Measurements from ENCODE around the gene ASRGL1. TPM values are rescaled to one million over a fixed set of nuclear protein-coding genes. Genes with fewer than 3 reads are reported as not detected.
A peak's percentile ranks its signal among the peaks of the same experiment; 100 is the strongest.
"Not testable (repeated sequence)": the region's sequence is repeated elsewhere in the genome, so short reads cannot be mapped to it uniquely, and the experiment has no call there.

The ASRGL1 gene
- polyA plus RNA-seq, 1 experiment = 0.61 TPM

DNA sequence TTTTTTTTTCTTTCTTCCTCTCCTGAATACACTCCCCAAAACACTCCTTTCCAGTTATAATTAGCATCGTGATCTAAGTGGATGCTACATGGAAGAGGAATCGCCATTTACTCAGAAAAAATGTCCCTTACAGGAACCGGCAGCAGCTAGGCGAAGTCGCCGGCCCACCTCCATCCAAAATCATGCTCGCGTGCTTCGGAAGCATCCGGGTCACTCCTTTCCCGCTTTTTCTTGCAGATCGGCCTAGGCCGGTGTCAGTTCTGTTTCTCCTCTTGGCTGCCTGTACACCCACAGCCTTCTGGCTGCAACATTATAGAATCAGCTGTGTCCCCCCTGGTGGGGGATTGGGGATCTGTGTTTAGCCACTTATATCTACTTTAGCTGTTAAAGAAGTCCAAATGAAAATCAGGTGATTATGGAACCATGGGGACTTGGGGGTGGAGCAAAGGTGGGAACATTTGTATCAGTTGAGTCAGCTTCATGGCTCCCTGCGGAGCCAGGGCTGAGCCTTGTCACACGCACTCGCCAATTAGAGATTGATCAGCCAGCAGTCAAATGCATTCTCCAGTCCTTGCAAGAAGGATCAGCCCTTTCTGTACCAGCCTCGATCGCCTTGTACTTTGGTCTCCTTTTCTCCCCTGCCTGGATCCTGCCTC, 36.3 kb downstream of the ASRGL1 start:
- TF ChIP-seq, protein P1, sequence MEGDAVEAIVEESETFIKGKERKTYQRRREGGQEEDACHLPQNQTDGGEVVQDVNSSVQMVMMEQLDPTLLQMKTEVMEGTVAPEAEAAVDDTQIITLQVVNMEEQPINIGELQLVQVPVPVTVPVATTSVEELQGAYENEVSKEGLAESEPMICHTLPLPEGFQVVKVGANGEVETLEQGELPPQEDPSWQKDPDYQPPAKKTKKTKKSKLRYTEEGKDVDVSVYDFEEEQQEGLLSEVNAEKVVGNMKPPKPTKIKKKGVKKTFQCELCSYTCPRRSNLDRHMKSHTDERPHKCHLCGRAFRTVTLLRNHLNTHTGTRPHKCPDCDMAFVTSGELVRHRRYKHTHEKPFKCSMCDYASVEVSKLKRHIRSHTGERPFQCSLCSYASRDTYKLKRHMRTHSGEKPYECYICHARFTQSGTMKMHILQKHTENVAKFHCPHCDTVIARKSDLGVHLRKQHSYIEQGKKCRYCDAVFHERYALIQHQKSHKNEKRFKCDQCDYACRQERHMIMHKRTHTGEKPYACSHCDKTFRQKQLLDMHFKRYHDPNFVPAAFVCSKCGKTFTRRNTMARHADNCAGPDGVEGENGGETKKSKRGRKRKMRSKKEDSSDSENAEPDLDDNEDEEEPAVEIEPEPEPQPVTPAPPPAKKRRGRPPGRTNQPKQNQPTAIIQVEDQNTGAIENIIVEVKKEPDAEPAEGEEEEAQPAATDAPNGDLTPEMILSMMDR (IDR thresholded peaks at IDR 0.05; ENCODE audit: low read depth, low read length) = no peak
- no peak overlapping the region for H3K4me3 ChIP-seq (ENCODE audit: low read depth, low read length)
- CTCF ChIA-PET = interaction anchor here (0.7 kb wide), 1 partner anchor 157 kb away, joined by 3 read pairs; no protein-coding TSS in a partner anchor
- H3K27me3 ChIP-seq (ENCODE audit: control insufficient read depth, insufficient read depth, low read length) = peaks cover 3% of the 10 kb centered on the region
- no peak overlapping the region for H3K27ac ChIP-seq (ENCODE audit: low read depth, low read length)
- POLR2A ChIA-PET = no interaction called here
- peaks cover 3% of the 10 kb centered on the region; the same call in 1 of the 2 replicates for H3K9me3 ChIP-seq (ENCODE audit: control insufficient read depth, insufficient read depth, low read length)
- no peak for DNase-seq (ENCODE audit: low read depth, low spot score)

DNA sequence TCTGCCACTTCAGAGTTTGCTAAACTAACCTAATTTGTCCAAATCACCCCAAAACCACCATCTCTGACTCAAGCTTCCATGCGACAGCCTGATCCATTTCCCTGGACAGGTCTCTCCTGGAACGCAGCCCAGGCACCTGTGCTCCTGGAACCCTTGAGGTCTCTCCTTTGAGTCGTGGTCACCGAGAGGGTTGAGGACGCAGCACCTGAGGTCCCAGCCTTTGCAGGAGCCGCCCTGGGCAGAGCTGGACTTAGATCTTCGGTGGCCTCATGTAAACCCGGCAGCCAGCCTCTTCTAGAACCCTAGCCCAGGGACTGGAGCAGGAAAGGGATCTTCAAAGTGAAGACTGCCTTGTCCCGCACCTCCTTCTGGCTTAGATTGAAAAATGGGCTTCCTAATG, 37.6 kb downstream of the ASRGL1 start:
- CTCF ChIA-PET = no interaction called here
- H3K27ac ChIP-seq (ENCODE audit: low read depth, low read length) = no peak overlapping the region
- TF ChIP-seq, protein P1 (IDR thresholded peaks at IDR 0.05; ENCODE audit: low read depth, low read length) = no peak
- no peak overlapping the region for H3K4me3 ChIP-seq (ENCODE audit: low read depth, low read length)
- DNase-seq (ENCODE audit: low read depth, low spot score) = no peak
- H3K9me3 ChIP-seq (ENCODE audit: control insufficient read depth, insufficient read depth, low read length) = no peaks in the 10 kb centered on the region
- peaks cover 3% of the 10 kb centered on the region for H3K27me3 ChIP-seq (ENCODE audit: control insufficient read depth, insufficient read depth, low read length)
- POLR2A ChIA-PET = interaction anchor here (0.6 kb wide), 1 partner anchor 1920 kb away, joined by 8 read pairs; no protein-coding TSS in a partner anchor

DNA sequence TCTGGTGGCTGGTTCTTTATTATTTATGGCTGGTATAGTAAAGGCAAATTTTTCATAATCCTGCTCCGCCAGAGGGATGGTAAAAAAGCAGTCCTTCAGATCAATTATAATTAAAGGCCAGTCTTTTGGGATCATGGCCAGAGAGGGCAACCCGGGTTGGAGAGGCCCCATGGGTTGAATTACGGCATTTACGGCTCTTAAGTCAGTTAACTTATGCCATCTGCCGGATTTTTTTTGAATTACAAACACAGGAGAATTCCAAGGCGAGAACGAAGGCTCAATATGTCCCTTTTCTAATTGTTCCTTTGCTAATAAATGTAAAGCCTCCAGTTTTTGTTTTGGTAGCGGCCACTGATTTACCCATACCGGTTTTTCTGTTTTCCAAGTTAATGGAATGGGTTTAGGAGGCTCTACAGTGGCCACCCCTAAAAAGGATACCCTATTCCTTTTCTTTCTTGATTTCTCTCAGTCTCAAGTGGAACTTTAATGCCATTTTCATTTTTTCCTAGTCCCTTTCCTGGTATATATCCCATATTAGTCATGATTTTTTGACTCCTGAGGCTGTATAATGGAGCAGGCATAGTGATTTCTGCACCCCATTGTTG, 41.3 kb downstream of the ASRGL1 start:
- H3K27me3 ChIP-seq (ENCODE audit: control insufficient read depth, insufficient read depth, low read length); DNase-seq (ENCODE audit: low read depth, low spot score); H3K27ac ChIP-seq (ENCODE audit: low read depth, low read length); POLR2A ChIA-PET; H3K4me3 ChIP-seq (ENCODE audit: low read depth, low read length); H3K9me3 ChIP-seq (ENCODE audit: control insufficient read depth, insufficient read depth, low read length): not testable (repeated sequence)
- TF ChIP-seq, protein P1 (IDR thresholded peaks at IDR 0.05; ENCODE audit: low read depth, low read length) = peak; percentile 39
- CTCF ChIA-PET = interaction anchor here (0.8 to 2.9 kb wide), 6 partner anchors 17 to 161 kb away, joined by 3 to 53 read pairs (median 4); no protein-coding TSS in a partner anchor

DNA sequence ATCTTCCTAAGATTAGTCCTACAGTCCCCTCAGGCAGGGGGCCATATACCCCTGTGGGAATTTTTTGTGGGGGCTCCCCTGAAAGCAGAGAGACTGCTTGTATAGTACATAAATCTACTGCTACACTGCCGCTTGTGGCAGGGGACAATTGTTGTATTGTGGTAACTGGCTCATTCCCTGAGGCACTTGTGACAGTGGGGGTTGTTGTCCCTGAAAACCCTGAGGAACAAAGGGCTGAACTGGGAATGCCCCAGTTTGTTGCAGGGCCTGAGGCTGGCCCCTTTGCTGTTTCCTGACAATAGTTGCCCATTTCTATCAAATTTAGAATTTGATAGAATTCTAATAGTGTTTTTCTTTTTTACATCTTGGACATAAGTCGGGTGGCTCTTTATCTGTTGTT, 42.3 kb downstream of the ASRGL1 start:
- H3K27ac ChIP-seq (ENCODE audit: low read depth, low read length); H3K27me3 ChIP-seq (ENCODE audit: control insufficient read depth, insufficient read depth, low read length); POLR2A ChIA-PET; DNase-seq (ENCODE audit: low read depth, low spot score); H3K9me3 ChIP-seq (ENCODE audit: control insufficient read depth, insufficient read depth, low read length); H3K4me3 ChIP-seq (ENCODE audit: low read depth, low read length): not testable (repeated sequence)
- CTCF ChIA-PET = interaction anchor here (0.7 to 1.7 kb wide), 7 partner anchors 39 to 207 kb away, joined by 3 to 5 read pairs (median 3); no protein-coding TSS in a partner anchor

DNA sequence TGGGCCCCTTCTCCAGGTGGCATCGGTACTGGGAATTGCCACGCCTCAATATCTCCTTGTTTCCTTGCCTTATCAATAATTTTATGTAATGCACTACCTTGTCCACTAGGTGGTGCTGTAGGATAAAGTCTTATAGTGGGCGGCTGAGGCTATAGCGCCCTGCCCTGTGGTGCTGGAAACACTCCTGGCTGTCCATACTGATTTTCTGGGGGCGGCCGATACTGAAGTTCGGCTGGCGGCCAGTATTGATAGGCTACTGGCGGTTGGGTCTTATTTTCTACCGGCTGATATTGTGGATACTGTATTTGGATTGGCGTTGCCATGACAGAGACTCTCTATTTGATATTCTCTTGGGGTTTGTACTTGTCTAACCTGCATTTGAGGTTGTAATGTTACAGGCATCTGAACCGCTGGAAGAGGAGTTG, 43.6 kb downstream of the ASRGL1 start:
- peak; percentile 33 for DNase-seq (ENCODE audit: low read depth, low spot score)
- TF ChIP-seq, protein P1 (IDR thresholded peaks at IDR 0.05; ENCODE audit: low read depth, low read length) = peak; percentile 74
- H3K9me3 ChIP-seq (ENCODE audit: control insufficient read depth, insufficient read depth, low read length); H3K4me3 ChIP-seq (ENCODE audit: low read depth, low read length); H3K27ac ChIP-seq (ENCODE audit: low read depth, low read length); H3K27me3 ChIP-seq (ENCODE audit: control insufficient read depth, insufficient read depth, low read length): not testable (repeated sequence)
- ChIA-PET POLR2A (interaction anchor here (0.6 kb wide), 1 partner anchor 301 kb away, joined by 4 read pairs; no protein-coding TSS in a partner anchor), CTCF (interaction anchor here (1.3 to 1.5 kb wide), 3 partner anchors 14 to 209 kb away, joined by 3 to 5 read pairs (median 3); no protein-coding TSS in a partner anchor)

Measured in AG04450 (cell line).